GM18873 (cell line): ENCODE measurements around the gene SPANXN4.

Experiments used
- ATAC-seq: cut with Tn5 transposase; IDR thresholded peaks from one replicate; pipeline ENCODE4 v1.9.1; 2021; ENCODE audit warnings: mild to moderate bottlenecking, moderate library complexity, moderate number of reproducible peaks; ENCODE audit not compliant: unreplicated experiment, low FRiP score

The SPANXN4 gene

GRCh38 chrX:143025628-143026027, at the start of gene SPANXN4:
Gene SPANXN4, plus strand, starts transcription at chrX:143025928. Its CDS starts 87 bp downstream, at chrX:143026015.
- ATAC-seq: no peak

- peak; percentile 95 for ATAC-seq
These were observed 48.4 kb upstream of the SPANXN4 start for GRCh38 chrX:142977128-142977914.

- peak; percentile 31 for ATAC-seq
These were observed 47.5 kb upstream of the SPANXN4 start for GRCh38 chrX:142978130-142978684.

GRCh38 chrX:142982679-142983078, 43.0 kb upstream of the SPANXN4 start:
- no peak for ATAC-seq

GRCh38 chrX:142994988-142995387, 30.7 kb upstream of the SPANXN4 start:
- ATAC-seq: no peak

DNA sequence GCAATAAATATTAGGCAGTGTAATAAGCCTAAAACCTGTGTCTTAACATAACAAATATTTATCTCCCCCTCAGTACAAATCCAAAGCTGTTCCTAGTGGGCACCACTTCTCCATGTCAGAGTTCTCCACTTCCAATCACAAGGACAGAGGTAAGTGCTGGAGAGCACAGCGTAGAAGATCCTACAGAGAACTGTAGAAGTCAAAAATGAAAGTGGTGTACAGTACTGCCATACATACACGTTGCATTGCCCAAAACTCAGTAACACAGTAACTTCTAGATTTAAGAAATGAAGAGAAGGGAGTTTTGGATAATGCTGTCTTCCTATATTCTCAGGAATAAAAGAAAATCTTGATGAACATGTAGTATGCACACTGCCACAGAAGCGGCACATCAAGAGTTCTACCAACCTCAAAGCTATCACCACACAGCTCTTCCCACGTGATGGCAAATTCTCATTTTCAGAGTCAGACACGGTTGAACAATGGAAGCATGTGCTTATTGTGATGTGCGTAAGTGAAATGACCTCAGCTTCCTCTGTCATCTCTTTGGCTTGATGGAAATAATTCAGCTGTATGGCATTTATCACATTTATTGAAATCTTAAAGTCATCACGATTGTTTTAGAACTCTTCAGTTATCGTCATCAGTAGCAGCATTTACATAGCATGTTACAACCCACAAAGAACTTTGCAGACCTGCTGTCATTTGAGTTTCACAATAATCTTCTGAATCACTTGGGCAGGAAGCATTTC, 27.1 kb upstream of the SPANXN4 start:
- ATAC-seq: no peak

GRCh38 chrX:142999199-142999701, 26.5 kb upstream of the SPANXN4 start:
- no peak for ATAC-seq

- ATAC-seq: no peak
These were observed 23.5 kb upstream of the SPANXN4 start for GRCh38 chrX:143002206-143002605.

DNA sequence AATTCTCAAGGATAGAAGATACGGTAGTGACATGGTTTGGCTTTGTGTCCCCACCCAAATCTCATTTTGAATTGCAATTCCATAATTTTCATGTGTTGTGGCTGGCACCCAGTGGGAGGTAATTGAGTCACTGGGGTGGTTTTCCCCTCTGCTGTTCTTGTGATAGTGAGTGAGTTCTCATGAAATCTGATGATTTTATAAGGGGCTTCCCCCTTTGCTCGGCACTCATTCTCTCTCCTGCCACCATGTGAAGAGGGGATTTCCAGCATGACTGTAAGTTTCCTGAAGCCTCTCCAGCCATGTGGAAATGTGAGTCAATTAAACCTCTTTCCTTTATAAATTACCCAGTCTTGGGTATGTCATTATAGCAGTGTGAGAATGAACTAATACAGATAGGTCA, 8.5 kb upstream of the SPANXN4 start:
- no peak for ATAC-seq

DNA sequence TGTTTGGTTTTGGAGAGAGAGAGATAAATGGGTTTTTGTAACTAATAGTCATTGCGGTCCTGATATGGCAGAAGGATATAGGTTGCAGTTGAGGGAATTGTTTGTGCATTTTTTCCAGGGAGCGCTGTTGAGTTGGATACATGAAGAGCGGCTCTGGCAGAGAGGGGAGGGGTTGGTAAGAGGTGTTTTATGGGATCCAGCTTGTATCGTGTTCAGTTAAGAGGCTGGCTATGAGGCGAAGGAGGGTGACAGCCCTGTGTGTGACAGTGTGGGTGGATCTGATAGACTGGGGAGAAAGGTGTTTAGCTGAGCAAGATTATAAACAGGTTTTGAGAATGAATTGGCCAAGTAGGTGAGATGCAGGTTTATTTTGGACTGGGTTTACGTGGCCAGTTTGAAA, 1.5 kb downstream of the SPANXN4 start:
- no peak for ATAC-seq

DNA sequence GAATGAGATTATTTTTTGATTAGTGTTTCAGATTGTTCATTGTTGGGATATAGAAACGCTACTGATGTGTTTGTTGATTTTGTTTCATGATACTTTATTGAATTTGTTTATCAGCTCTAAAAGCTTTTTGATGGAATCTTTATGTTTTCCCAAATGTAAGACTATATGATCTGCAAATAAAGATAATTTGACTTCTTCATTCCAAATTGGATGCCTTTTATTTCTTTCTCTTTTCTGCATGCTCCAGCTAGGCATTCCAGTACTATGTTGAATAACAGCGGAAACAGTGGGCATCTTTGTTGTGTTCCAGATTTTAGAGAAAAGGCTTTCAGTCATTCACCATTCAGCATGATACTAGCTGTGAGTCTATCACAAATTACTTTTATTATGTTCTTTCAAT, 21.8 kb downstream of the SPANXN4 start:
- no peak for ATAC-seq

- no peak for ATAC-seq
These were observed 32.4 kb downstream of the SPANXN4 start for GRCh38 chrX:143058120-143058519.

GRCh38 chrX:143081231-143081630, 55.5 kb downstream of the SPANXN4 start:
- ATAC-seq: no peak

DNA sequence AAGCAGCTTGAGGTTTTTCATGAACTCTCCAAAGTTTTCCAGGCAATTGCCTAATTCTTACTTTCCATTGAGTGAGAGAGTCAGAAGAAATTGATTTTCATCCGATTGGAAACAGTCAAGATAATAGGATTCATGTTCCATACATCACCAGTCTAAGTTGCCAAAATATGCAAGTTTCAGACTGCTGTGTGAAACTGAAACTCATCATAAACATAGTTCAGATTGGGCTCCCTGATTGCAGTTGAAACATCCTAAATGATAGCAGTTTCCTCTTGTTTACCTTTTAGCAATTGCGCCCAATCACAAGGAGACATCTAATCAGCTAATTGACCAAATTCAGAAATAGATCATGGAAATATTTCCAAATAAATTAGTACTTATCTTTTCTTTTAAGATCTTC, 56.8 kb downstream of the SPANXN4 start:
- ATAC-seq: no peak
